Uterus (tissue), 2 donors: ENCODE measurements around the gene ZNF785.

Experiments
- CTCF ChIP-seq, 4 experiments: fragments of 200-600 bp in 2 of 4; fragments of 450-650 bp in 2 of 4; sonication (generic) in 2 of 4; IDR thresholded peaks; one replicate each; pipeline ENCODE4 v1.5.1; 2016 to 2019; ENCODE audit warnings: antibody characterized with exemption in 4 of 4, mild to moderate bottlenecking in 2 of 4, moderate library complexity in 1 of 4
- POLR2A ChIP-seq, 2 donors: fragments of 450-650 bp; IDR thresholded peaks; one replicate each; pipeline ENCODE4 v1.6.1; 2016; ENCODE audit warnings: antibody characterized with exemption in 2 of 2, mild to moderate bottlenecking in 1 of 2, moderate library complexity in 1 of 2

GRCh38 chr16:30557707-30557956 lies 27.9 kb downstream of the ZNF785 start:
- no peak for TF ChIP-seq CTCF (IDR thresholded peaks at IDR 0.05)
- TF ChIP-seq POLR2A (IDR thresholded peaks at IDR 0.05): no peak
